Upper lobe of left lung (tissue), 4 donors: ENCODE measurements around the gene UBTF.
A peak's percentile ranks its signal among the peaks of the same experiment; 100 is the strongest.

ENCODE experiments used
- CTCF ChIP-seq, 6 experiments: fragments of 450-650 bp in 4 of 6; fragments of 200-600 bp in 2 of 6; sonication (generic) in 2 of 6; IDR thresholded peaks; one replicate each; pipeline ENCODE4 v1.5.1; 2016 to 2019; ENCODE audit warnings: antibody characterized with exemption in 6 of 6
- POLR2A ChIP-seq, 4 donors: fragments of 450-650 bp; IDR thresholded peaks; one replicate each; pipeline ENCODE4 v1.5.1; 2016 to 2017; ENCODE audit warnings: antibody characterized with exemption in 4 of 4, mild to moderate bottlenecking in 2 of 4

GRCh38 chr17:44199553-44200477, 19.7 kb downstream of the UBTF start, which contains the start of gene ATXN7L3:
- TF ChIP-seq CTCF (IDR thresholded peaks at IDR 0.05) = no peak
- peak in 1 of 4 donors; percentile 53 for TF ChIP-seq POLR2A (IDR thresholded peaks at IDR 0.05)
